GM21576 (cell line): Measurements from ENCODE around the gene LIME1.

Experiments
- ATAC-seq: cut with Tn5 transposase; IDR thresholded peaks from one replicate; pipeline ENCODE4 v1.9.1; 2021; ENCODE audit warnings: mild to moderate bottlenecking, moderate library complexity; ENCODE audit not compliant: unreplicated experiment

The LIME1 gene

GRCh38 chr20:63748934-63749270 is 12.4 kb downstream of the LIME1 start:
- ATAC-seq: no peak

- no peak for ATAC-seq
Observed at GRCh38 chr20:63749597-63750508, 13.4 kb downstream of the LIME1 start.

- ATAC-seq: no peak
Observed at GRCh38 chr20:63750807-63751470, 14.5 kb downstream of the LIME1 start.

GRCh38 chr20:63751471-63752271 is 15.2 kb downstream of the LIME1 start:
- no peak for ATAC-seq

- no peak for ATAC-seq
Observed at GRCh38 chr20:63752411-63753101, 16.1 kb downstream of the LIME1 start.

GRCh38 chr20:63753381-63753780 is 16.9 kb downstream of the LIME1 start:
- ATAC-seq: no peak

GRCh38 chr20:63754008-63754407 is 17.5 kb downstream of the LIME1 start:
- ATAC-seq: no peak

GRCh38 chr20:63755933-63756647 is 19.6 kb downstream of the LIME1 start:
- no peak for ATAC-seq

GRCh38 chr20:63756648-63756991 is 20.2 kb downstream of the LIME1 start:
- ATAC-seq: no peak

GRCh38 chr20:63758152-63758551 is 21.7 kb downstream of the LIME1 start:
- ATAC-seq: no peak

GRCh38 chr20:63759377-63759901 is 23.0 kb downstream of the LIME1 start:
- ATAC-seq: no peak

GRCh38 chr20:63765082-63765873 is 28.8 kb downstream of the LIME1 start:
- ATAC-seq: no peak

GRCh38 chr20:63765902-63766301 is 29.4 kb downstream of the LIME1 start:
- no peak for ATAC-seq

- no peak for ATAC-seq
Observed at GRCh38 chr20:63766695-63767426, 30.4 kb downstream of the LIME1 start.

- ATAC-seq: no peak
Observed at GRCh38 chr20:63767456-63767855, 31.0 kb downstream of the LIME1 start.

- ATAC-seq: no peak
Observed at GRCh38 chr20:63767886-63768285, 31.4 kb downstream of the LIME1 start.

GRCh38 chr20:63768591-63769515 is 32.4 kb downstream of the LIME1 start:
- ATAC-seq: no peak
